HEK293 (cell line): Measurements from ENCODE around the gene PTK7.
A peak's percentile ranks its signal among the peaks of the same experiment; 100 is the strongest.

ENCODE experiments used
- CTCF ChIA-PET: fragments of 350-600 bp; formaldehyde crosslinking; extraction: SDS; loops from one replicate; lab custom pipeline; 2021; ENCODE audit warnings: antibody characterized with exemption; lab: Yijun Ruan, JAX
- POLR2A ChIA-PET: fragments of 300-600 bp; formaldehyde crosslinking; extraction: SDS; loops from one replicate; lab custom pipeline; 2020; ENCODE audit warnings: antibody characterized with exemption, inconsistent platforms; lab: Yijun Ruan, JAX
- H3K27ac ChIP-seq: fragments of 200-500 bp; sonication (Bioruptor generic); 2 replicates; pipeline ENCODE4 v1.5.1; 2014; ENCODE audit warnings: low read depth, low read length, control low read depth, inconsistent platforms; ENCODE audit errors: extremely low read depth
- H3K36me3 ChIP-seq, 2 experiments: fragments of 200-500 bp in 1 of 2; sonication (Bioruptor generic) in 1 of 2; 1 replicate in 1 of 2; 2 replicates in 1 of 2; pipeline ENCODE4 v1.5.1; 2014 to 2017; ENCODE audit warnings: inconsistent platforms in 2 of 2, low read length in 2 of 2; ENCODE audit not compliant: control insufficient read depth in 2 of 2, insufficient read depth in 1 of 2
- H3K4me1 ChIP-seq: fragments of 200-500 bp; sonication (Bioruptor generic); 2 replicates; pipeline ENCODE4 v1.5.1; 2014; ENCODE audit warnings: mild to moderate bottlenecking, low read length, inconsistent platforms; ENCODE audit not compliant: control insufficient read depth, insufficient read depth
- H3K4me3 ChIP-seq: 2 replicates; pipeline ENCODE4 v1.5.1; 2011; ENCODE audit warnings: low read depth, mild to moderate bottlenecking, control low read depth, low read length, moderate library complexity
- H3K9me3 ChIP-seq: fragments of 200-500 bp; sonication (Bioruptor generic); 2 replicates; pipeline ENCODE4 v1.5.1; 2014; ENCODE audit warnings: low read depth, low read length, inconsistent platforms; ENCODE audit not compliant: control insufficient read depth, insufficient read depth
- MEIS1 ChIP-seq: sonication (generic); formaldehyde crosslinking; IDR thresholded peaks from 2 replicates; pipeline ENCODE4 v1.8.1; 2022; ENCODE audit warnings: missing genetic modification reagents, mild to moderate bottlenecking, borderline replicate concordance
- SCRT1 ChIP-seq: fragments of 450-650 bp; formaldehyde crosslinking; IDR thresholded peaks from 2 replicates; pipeline ENCODE4 v1.5.1; 2016; ENCODE audit warnings: missing biosample characterization, missing genetic modification characterization, borderline replicate concordance
- ZBTB20 ChIP-seq: fragments of 450-650 bp; formaldehyde crosslinking; IDR thresholded peaks from 2 replicates; pipeline ENCODE4 v1.5.1; 2016; ENCODE audit warnings: missing biosample characterization, missing genetic modification characterization
- ZFP3 ChIP-seq: fragments of 450-650 bp; formaldehyde crosslinking; IDR thresholded peaks from 2 replicates; pipeline ENCODE4 v1.5.1; 2016; ENCODE audit warnings: low read depth, missing biosample characterization, missing genetic modification characterization
- ZNF157 ChIP-seq: fragments of 450-650 bp; formaldehyde crosslinking; IDR thresholded peaks from 2 replicates; pipeline ENCODE4 v1.5.1; 2016; ENCODE audit warnings: missing biosample characterization, missing genetic modification characterization
- ZNF175 ChIP-seq: fragments of 450-650 bp; formaldehyde crosslinking; IDR thresholded peaks from 2 replicates; pipeline ENCODE4 v1.5.1; 2016; ENCODE audit warnings: missing biosample characterization, missing genetic modification characterization
- ZNF184 ChIP-seq: fragments of 450-650 bp; IDR thresholded peaks from 2 replicates; pipeline ENCODE4 v1.5.1; 2018; ENCODE audit warnings: missing biosample characterization, mild to moderate bottlenecking, missing genetic modification characterization
- ZNF324 ChIP-seq: fragments of 450-650 bp; formaldehyde crosslinking; IDR thresholded peaks from 2 replicates; pipeline ENCODE4 v1.5.1; 2016; ENCODE audit warnings: missing biosample characterization, missing genetic modification characterization
- ZNF423 ChIP-seq: fragments of 450-650 bp; formaldehyde crosslinking; IDR thresholded peaks from 2 replicates; pipeline ENCODE4 v1.5.1; 2016; ENCODE audit warnings: missing biosample characterization, missing genetic modification characterization
- ZNF433 ChIP-seq: fragments of 450-650 bp; formaldehyde crosslinking; IDR thresholded peaks from 2 replicates; pipeline ENCODE4 v1.5.1; 2016; ENCODE audit warnings: missing biosample characterization, missing genetic modification characterization, low read depth
- ZNF548 ChIP-seq: fragments of 450-650 bp; formaldehyde crosslinking; IDR thresholded peaks from 2 replicates; pipeline ENCODE4 v1.5.1; 2016; ENCODE audit warnings: missing biosample characterization, missing genetic modification characterization
- ZNF549 ChIP-seq: fragments of 450-650 bp; IDR thresholded peaks from 2 replicates; pipeline ENCODE4 v1.5.1; 2018; ENCODE audit warnings: missing biosample characterization, missing genetic modification characterization, mild to moderate bottlenecking, inconsistent platforms, moderate library complexity
- ZNF610 ChIP-seq: fragments of 450-650 bp; formaldehyde crosslinking; IDR thresholded peaks from 2 replicates; pipeline ENCODE4 v1.5.1; 2016; ENCODE audit warnings: missing biosample characterization, missing genetic modification characterization, borderline replicate concordance
- ZNF701 ChIP-seq: fragments of 450-650 bp; formaldehyde crosslinking; IDR thresholded peaks from 2 replicates; pipeline ENCODE4 v1.5.1; 2016; ENCODE audit warnings: missing biosample characterization, missing genetic modification characterization
- ZNF76 ChIP-seq: fragments of 450-650 bp; formaldehyde crosslinking; IDR thresholded peaks from 2 replicates; pipeline ENCODE4; 2016; ENCODE audit warnings: low read depth, missing biosample characterization, missing genetic modification characterization, borderline replicate concordance
- ZSCAN16 ChIP-seq: fragments of 450-650 bp; formaldehyde crosslinking; IDR thresholded peaks from 2 replicates; pipeline ENCODE4 v1.5.1; 2016; ENCODE audit warnings: missing biosample characterization, missing genetic modification characterization
- TF ChIP-seq, protein P1 (sequence below): fragments of 450-650 bp; IDR thresholded peaks from 2 replicates; pipeline ENCODE4 v1.5.1; 2018; ENCODE audit warnings: missing biosample characterization, missing genetic modification characterization
- TF ChIP-seq, protein P2 (sequence below): fragments of 450-650 bp; formaldehyde crosslinking; IDR thresholded peaks from 2 replicates; pipeline ENCODE4 v1.5.1; 2016; ENCODE audit warnings: missing biosample characterization, missing genetic modification characterization
- TF ChIP-seq, protein P3 (sequence below): fragments of 450-650 bp; formaldehyde crosslinking; IDR thresholded peaks from 2 replicates; pipeline ENCODE4 v1.5.1; 2016; ENCODE audit warnings: missing biosample characterization, missing genetic modification characterization
- TF ChIP-seq, protein P4 (sequence below): fragments of 450-650 bp; formaldehyde crosslinking; IDR thresholded peaks from 2 replicates; pipeline ENCODE4 v1.5.1; 2016; ENCODE audit warnings: missing biosample characterization, missing genetic modification characterization
- TF ChIP-seq, protein P5 (sequence below): fragments of 450-650 bp; formaldehyde crosslinking; IDR thresholded peaks from 2 replicates; pipeline ENCODE4 v1.5.1; 2017; ENCODE audit warnings: missing biosample characterization, missing genetic modification characterization

Gene PTK7

DNA sequence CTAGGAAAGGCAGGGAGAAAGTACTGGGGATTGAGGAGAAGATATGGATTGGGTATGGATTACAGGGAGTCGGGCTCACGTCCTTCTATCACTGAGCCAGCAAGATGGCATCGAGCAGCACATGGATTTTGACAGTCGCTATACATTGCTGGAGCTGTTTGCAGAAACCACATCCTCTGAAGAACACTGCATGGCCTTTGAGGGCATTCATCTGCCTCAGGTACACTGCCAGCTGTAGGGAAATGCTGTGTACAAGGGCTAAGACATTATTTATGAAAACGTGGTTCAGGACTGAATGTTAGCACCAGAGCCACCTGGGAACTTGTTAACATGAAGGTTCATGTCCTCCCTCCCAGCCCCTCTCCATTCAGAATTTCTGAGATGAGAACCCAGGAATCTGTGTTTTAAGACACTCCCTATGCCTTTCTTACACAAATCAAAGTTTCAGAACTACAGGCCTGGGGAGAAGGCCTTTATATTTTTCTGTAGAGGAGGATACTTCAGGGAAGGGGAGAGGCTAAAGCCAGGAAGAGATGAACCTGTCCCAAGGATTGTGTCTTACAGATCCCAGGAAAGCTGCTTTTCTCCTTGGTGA is 109.4 kb downstream of the PTK7 start:
- H3K4me1 ChIP-seq = peaks cover 3% of the 10 kb centered on the region; the same call in 1 of the 2 replicates
- H3K27ac ChIP-seq = no peak overlapping the region
- no peak overlapping the region for H3K4me3 ChIP-seq
- ChIA-PET CTCF (no interaction called here), POLR2A (no interaction called here)
- TF ChIP-seq ZBTB20 (tag by site-specific recombination) = peak; percentile 76
- TF ChIP-seq, protein P1, sequence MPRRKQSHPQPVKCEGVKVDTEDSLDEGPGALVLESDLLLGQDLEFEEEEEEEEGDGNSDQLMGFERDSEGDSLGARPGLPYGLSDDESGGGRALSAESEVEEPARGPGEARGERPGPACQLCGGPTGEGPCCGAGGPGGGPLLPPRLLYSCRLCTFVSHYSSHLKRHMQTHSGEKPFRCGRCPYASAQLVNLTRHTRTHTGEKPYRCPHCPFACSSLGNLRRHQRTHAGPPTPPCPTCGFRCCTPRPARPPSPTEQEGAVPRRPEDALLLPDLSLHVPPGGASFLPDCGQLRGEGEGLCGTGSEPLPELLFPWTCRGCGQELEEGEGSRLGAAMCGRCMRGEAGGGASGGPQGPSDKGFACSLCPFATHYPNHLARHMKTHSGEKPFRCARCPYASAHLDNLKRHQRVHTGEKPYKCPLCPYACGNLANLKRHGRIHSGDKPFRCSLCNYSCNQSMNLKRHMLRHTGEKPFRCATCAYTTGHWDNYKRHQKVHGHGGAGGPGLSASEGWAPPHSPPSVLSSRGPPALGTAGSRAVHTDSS (tag by site-specific recombination) = no peak
- TF ChIP-seq, all 188 proteins: peak for 1
- peaks cover 0 to 47% of the 10 kb centered on the region in 2 experiments; a peak in 2 of 3 replicates for H3K36me3 ChIP-seq
- no peaks in the 10 kb centered on the region for H3K9me3 ChIP-seq

DNA sequence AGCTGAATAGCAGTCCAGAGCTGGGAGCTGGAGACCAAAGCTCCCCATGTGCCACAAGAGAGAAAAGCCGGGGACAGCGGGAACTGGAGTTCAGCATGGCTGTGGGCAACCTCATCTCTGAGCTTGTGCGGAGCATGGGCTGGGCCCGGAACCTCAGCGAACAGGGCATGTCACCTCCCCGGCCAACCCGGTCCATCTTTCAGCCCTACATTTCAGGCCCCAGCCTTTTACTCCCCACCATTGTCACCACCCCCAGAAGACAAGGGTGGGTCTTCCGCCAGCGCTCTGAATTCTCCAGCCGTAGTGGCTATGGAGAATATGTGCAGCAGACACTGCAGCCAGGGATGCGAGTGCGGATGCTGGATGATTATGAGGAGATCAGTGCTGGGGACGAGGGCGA is 109.9 kb downstream of the PTK7 start:
- Histone ChIP-seq H3K4me1 (peaks cover 3% of the 10 kb centered on the region; the same call in 1 of the 2 replicates), H3K4me3 (no peak overlapping the region), H3K36me3 (peaks cover 0 to 42% of the 10 kb centered on the region in 2 experiments; a peak in 2 of 3 replicates), H3K9me3 (no peaks in the 10 kb centered on the region), H3K27ac (no peak overlapping the region)
- TF ChIP-seq ZNF157 (tag by site-specific recombination) = no peak
- no peak for TF ChIP-seq ZNF175 (tag by site-specific recombination)
- no peak for TF ChIP-seq ZNF324 (tag by site-specific recombination)
- no peak for TF ChIP-seq ZNF184 (tag by site-specific recombination)
- TF ChIP-seq ZNF701 (tag by site-specific recombination) = no peak
- TF ChIP-seq, protein P2, sequence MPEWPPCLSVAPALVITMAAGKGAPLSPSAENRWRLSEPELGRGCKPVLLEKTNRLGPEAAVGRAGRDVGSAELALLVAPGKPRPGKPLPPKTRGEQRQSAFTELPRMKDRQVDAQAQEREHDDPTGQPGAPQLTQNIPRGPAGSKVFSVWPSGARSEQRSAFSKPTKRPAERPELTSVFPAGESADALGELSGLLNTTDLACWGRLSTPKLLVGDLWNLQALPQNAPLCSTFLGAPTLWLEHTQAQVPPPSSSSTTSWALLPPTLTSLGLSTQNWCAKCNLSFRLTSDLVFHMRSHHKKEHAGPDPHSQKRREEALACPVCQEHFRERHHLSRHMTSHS (tag by site-specific recombination) = no peak
- no peak for TF ChIP-seq ZNF610
- no peak for TF ChIP-seq ZNF423 (tag by site-specific recombination)
- TF ChIP-seq SCRT1 (tag by site-specific recombination) = no peak
- no peak for TF ChIP-seq ZNF548 (tag by site-specific recombination)
- no peak for TF ChIP-seq ZNF76 (tag by site-specific recombination)
- no peak for TF ChIP-seq ZSCAN16 (tag by site-specific recombination)
- TF ChIP-seq, protein P3, sequence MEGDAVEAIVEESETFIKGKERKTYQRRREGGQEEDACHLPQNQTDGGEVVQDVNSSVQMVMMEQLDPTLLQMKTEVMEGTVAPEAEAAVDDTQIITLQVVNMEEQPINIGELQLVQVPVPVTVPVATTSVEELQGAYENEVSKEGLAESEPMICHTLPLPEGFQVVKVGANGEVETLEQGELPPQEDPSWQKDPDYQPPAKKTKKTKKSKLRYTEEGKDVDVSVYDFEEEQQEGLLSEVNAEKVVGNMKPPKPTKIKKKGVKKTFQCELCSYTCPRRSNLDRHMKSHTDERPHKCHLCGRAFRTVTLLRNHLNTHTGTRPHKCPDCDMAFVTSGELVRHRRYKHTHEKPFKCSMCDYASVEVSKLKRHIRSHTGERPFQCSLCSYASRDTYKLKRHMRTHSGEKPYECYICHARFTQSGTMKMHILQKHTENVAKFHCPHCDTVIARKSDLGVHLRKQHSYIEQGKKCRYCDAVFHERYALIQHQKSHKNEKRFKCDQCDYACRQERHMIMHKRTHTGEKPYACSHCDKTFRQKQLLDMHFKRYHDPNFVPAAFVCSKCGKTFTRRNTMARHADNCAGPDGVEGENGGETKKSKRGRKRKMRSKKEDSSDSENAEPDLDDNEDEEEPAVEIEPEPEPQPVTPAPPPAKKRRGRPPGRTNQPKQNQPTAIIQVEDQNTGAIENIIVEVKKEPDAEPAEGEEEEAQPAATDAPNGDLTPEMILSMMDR (tag by site-specific recombination) = no peak
- TF ChIP-seq, protein P4, sequence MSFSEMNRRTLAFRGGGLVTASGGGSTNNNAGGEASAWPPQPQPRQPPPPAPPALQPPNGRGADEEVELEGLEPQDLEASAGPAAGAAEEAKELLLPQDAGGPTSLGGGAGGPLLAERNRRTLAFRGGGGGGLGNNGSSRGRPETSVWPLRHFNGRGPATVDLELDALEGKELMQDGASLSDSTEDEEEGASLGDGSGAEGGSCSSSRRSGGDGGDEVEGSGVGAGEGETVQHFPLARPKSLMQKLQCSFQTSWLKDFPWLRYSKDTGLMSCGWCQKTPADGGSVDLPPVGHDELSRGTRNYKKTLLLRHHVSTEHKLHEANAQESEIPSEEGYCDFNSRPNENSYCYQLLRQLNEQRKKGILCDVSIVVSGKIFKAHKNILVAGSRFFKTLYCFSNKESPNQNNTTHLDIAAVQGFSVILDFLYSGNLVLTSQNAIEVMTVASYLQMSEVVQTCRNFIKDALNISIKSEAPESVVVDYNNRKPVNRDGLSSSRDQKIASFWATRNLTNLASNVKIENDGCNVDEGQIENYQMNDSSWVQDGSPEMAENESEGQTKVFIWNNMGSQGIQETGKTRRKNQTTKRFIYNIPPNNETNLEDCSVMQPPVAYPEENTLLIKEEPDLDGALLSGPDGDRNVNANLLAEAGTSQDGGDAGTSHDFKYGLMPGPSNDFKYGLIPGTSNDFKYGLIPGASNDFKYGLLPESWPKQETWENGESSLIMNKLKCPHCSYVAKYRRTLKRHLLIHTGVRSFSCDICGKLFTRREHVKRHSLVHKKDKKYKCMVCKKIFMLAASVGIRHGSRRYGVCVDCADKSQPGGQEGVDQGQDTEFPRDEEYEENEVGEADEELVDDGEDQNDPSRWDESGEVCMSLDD (tag by site-specific recombination) = no peak
- no peak for TF ChIP-seq ZFP3 (tag by site-specific recombination)
- TF ChIP-seq ZNF433 (tag by site-specific recombination) = no peak
- no peak for TF ChIP-seq MEIS1 (CRISPR knock-in tag)
- TF ChIP-seq, protein P5, sequence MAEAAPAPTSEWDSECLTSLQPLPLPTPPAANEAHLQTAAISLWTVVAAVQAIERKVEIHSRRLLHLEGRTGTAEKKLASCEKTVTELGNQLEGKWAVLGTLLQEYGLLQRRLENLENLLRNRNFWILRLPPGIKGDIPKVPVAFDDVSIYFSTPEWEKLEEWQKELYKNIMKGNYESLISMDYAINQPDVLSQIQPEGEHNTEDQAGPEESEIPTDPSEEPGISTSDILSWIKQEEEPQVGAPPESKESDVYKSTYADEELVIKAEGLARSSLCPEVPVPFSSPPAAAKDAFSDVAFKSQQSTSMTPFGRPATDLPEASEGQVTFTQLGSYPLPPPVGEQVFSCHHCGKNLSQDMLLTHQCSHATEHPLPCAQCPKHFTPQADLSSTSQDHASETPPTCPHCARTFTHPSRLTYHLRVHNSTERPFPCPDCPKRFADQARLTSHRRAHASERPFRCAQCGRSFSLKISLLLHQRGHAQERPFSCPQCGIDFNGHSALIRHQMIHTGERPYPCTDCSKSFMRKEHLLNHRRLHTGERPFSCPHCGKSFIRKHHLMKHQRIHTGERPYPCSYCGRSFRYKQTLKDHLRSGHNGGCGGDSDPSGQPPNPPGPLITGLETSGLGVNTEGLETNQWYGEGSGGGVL (tag by site-specific recombination) = no peak
- TF ChIP-seq ZNF549 = no peak
- ChIA-PET POLR2A (no interaction called here), CTCF (no interaction called here)
